ENCODE data around the gene RNF144B. TPM values are rescaled to one million over a fixed set of nuclear protein-coding genes. Genes with fewer than 3 reads are reported as not detected.

Gene RNF144B
- total RNA-seq, 1 experiment from 2014 or later = 8.2 TPM

GRCh38 chr6:18367371-18367770 lies 19.8 kb upstream of the RNF144B start (continued):
- TF ChIP-seq TEAD4 (CRISPR knock-in tag; IDR thresholded peaks at IDR 0.05) (no peak), IRF1 (CRISPR knock-in tag; IDR thresholded peaks at IDR 0.05) (no peak), ZNF317 (CRISPR knock-in tag; IDR thresholded peaks at IDR 0.05; ENCODE audit: borderline replicate concordance, low read depth) (no peak), NR1H2 (CRISPR knock-in tag; IDR thresholded peaks at IDR 0.05) (no peak), ARID4B (CRISPR knock-in tag; IDR thresholded peaks at IDR 0.05; ENCODE audit: borderline replicate concordance) (no peak), MYBL2 (CRISPR knock-in tag; IDR thresholded peaks at IDR 0.05) (no peak), CTCF (IDR thresholded peaks at IDR 0.05) (no peak), CREM (CRISPR knock-in tag; IDR thresholded peaks at IDR 0.05) (no peak), ZNF532 (CRISPR knock-in tag; IDR thresholded peaks at IDR 0.05; ENCODE audit: borderline replicate concordance) (no peak), HMGA2 (CRISPR knock-in tag; IDR thresholded peaks at IDR 0.05) (no peak)

GRCh38 chr6:18368277-18369105 lies 18.7 kb upstream of the RNF144B start:
- DNase-seq (ENCODE audit: low spot score) = no peak
- H3K36me3 Mint-ChIP-seq = no peaks in the 10 kb centered on the region
- ATAC-seq = no peak
- peaks cover 24% of the 10 kb centered on the region for H3K9me3 Mint-ChIP-seq
- no peaks in the 10 kb centered on the region for H3K4me1 Mint-ChIP-seq
- no peak overlapping the region for H3K4me3 Mint-ChIP-seq
- no peak overlapping the region for H3K27ac Mint-ChIP-seq
- H3K27me3 Mint-ChIP-seq (ENCODE audit: low read depth) = no peaks in the 10 kb centered on the region
- CTCF ChIA-PET = no interaction called here
- POLR2A ChIA-PET = no interaction called here
- TF ChIP-seq ZNF425 (CRISPR knock-in tag; conservative IDR thresholded peaks at IDR 0.05) = no peak
- no peak for TF ChIP-seq ZNF416 (CRISPR knock-in tag; IDR thresholded peaks at IDR 0.05)
- TF ChIP-seq ARID4B (CRISPR knock-in tag; IDR thresholded peaks at IDR 0.05; ENCODE audit: borderline replicate concordance) = no peak
- no peak for TF ChIP-seq ZNF138 (CRISPR knock-in tag; conservative IDR thresholded peaks at IDR 0.05)
- no peak for TF ChIP-seq TCF7 (CRISPR knock-in tag; IDR thresholded peaks at IDR 0.05; ENCODE audit: low read depth)
- TF ChIP-seq MXD4 (CRISPR knock-in tag; IDR thresholded peaks at IDR 0.05; ENCODE audit: borderline replicate concordance) = no peak
- TF ChIP-seq MLX (CRISPR knock-in tag; IDR thresholded peaks at IDR 0.05) = no peak

Measured in WTC11 (cell line).